Coronary artery (tissue), 2 donors: ENCODE results near the gene HNRNPUL1.
A peak's percentile ranks its signal among the peaks of the same experiment; 100 is the strongest.
"Not testable (repeated sequence)": the region's sequence is repeated elsewhere in the genome, so short reads cannot be mapped to it uniquely, and the experiment has no call there.

Source experiments
- DNase-seq: peaks from one replicate; pipeline ENCODE4 v3.0.0-alpha.2; 2017; ENCODE audit warnings: low spot score
- H3K27ac ChIP-seq, 2 donors: fragments of 200-600 bp; sonication (generic); one replicate each; pipeline ENCODE4 v1.5.1; 2016 to 2019
- H3K4me3 ChIP-seq: fragments of 200-600 bp; sonication (generic); 2 replicates; pipeline ENCODE4 v1.5.1; 2016; ENCODE audit warnings: mild to moderate bottlenecking, moderate library complexity
- TF ChIP-seq, protein P1 (sequence below): fragments of 200-600 bp; sonication (generic); IDR thresholded peaks from one replicate; pipeline ENCODE4 v1.5.1; 2019; ENCODE audit warnings: antibody characterized with exemption

Gene HNRNPUL1

DNA sequence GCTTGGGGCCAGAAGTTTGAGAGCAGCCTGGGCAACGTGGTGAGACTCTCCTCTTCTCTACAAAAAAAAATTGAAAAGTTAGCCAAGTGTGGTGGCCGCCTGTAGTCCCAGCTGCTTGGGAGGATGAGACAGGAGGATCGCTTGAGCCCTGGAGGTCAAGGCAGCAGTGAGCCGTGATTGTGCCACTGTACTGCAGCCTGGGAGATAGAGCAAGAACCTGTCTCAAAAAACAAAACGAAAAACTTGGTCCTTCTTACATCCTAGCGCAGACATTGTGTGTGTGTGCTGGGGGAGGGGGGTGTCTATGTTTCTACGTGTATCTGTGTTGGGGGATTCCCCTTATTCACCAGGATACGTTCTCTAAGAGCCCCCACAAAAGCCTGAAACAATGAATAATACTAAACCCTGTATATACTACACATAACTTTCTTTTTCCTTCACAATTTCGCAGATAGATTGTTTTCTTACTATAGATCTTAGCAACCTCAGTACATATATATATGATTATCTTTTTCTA, 37.2 kb upstream of the HNRNPUL1 start:
- TF ChIP-seq, protein P1, sequence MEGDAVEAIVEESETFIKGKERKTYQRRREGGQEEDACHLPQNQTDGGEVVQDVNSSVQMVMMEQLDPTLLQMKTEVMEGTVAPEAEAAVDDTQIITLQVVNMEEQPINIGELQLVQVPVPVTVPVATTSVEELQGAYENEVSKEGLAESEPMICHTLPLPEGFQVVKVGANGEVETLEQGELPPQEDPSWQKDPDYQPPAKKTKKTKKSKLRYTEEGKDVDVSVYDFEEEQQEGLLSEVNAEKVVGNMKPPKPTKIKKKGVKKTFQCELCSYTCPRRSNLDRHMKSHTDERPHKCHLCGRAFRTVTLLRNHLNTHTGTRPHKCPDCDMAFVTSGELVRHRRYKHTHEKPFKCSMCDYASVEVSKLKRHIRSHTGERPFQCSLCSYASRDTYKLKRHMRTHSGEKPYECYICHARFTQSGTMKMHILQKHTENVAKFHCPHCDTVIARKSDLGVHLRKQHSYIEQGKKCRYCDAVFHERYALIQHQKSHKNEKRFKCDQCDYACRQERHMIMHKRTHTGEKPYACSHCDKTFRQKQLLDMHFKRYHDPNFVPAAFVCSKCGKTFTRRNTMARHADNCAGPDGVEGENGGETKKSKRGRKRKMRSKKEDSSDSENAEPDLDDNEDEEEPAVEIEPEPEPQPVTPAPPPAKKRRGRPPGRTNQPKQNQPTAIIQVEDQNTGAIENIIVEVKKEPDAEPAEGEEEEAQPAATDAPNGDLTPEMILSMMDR: no peak
- H3K4me3 ChIP-seq: peak overlapping the region; percentile 68
- H3K27ac ChIP-seq: peak overlapping the region; percentile 93 to 95
- DNase-seq: no peak

DNA sequence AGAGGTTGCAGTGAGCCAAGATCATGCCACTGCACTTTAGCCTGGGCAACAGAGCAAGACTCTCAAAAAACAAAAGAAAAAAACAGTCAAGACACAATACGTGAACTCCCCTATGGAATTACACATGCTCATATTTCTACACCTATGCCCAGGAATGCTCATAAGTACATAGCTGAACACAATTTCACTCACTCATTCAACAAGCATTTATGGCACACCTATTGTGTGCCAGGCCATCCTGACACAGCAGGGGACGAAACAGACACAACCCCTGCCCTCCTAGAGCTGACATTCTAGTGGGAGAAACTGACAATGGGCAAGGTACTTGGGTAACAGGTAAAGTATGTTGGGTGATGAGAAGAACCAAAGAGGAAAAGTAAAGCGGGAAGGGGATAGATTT, 35.7 kb upstream of the HNRNPUL1 start:
- no peak overlapping the region for H3K27ac ChIP-seq
- TF ChIP-seq, protein P1: no peak

DNA sequence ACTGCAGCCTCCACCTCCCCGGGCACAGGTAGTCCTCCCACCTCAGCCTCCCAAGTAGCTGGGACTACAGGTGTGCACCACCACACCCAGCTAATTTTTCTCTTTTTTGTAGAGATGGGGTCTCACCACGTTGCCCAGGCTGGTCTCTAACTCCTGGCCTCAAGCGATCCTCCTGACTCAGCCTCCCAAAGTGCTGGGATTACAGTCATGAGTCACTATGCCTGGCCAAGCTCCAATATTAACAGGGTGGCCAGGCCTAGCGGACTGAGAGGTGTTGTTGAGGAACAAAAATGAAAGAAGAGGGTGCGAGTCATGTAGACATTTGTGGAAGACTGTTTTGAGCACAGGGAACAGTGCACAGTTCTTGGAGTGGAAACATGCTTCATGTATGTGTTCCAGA, 34.8 kb upstream of the HNRNPUL1 start:
- not testable (repeated sequence) for DNase-seq, H3K4me3 ChIP-seq
- peak overlapping the region in 1 of 2 donors; percentile 6 for H3K27ac ChIP-seq

More for the DNA sequence above, 35.7 kb upstream of the HNRNPUL1 start:
- H3K4me3 ChIP-seq: no peak overlapping the region
- DNase-seq: no peak

DNA sequence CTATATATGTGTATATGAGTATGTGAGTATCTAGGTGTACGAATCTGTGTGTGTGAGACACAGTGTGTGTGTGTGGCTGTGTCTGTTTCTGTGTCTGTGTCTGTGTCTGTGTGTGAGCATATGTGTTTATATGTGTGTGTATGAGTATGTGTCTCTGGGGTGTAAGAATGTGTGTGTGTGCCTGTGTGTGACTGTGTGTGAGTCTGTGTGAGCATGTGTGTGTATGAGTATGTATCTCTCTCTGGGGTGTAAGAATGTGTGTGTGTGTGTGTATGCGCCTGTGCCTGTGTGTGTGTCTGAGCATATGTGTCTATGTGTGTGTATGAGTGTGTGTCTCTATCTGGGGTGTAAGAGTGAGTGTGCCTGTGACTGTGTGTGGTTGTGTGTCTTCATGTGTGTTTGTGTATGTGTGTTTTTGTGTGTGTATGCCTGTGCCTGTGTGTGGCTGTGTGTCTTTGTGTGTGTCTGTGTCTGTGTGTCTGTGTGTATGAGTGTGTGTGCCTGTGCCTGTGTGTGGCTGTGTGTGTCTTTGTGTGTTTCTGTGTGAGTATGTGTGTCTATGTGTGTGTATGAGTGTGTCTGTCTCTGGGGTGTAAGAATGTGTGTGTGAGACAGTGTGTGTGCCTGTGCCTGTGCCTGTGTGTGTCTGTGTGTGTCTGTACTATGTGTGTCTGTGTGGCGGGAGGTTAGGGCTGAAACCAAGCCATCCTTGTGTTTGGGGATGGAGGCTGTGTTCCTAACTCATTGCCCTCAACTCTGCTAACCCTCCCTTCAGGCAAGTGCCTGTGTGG, 33.9 kb upstream of the HNRNPUL1 start:
- no peak overlapping the region for H3K4me3 ChIP-seq
- TF ChIP-seq, protein P1: no peak
- H3K27ac ChIP-seq: peak overlapping the region in 1 of 2 donors; percentile 6
- DNase-seq: no peak

DNA sequence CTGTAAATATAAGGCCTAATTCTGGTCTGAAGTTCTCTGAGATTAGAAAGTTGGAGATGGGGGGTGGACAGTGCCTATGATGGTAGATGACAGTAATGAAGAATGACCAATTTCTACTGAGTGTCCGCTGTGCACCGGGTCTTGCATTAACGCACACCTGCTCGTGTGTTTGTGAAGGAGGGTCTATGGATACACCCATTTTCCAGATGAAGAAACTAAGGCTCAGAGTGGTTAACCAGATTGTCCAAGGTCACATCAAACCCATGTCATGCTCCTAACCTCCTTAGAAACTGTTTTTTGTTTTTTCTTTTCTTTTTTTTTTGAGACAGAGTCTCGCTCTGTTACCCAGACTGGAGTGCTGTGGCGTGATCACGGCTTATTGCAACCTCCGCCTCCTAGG, 31.5 kb upstream of the HNRNPUL1 start:
- TF ChIP-seq, protein P1: no peak
- no peak for DNase-seq
- H3K4me3 ChIP-seq: no peak overlapping the region
- H3K27ac ChIP-seq: no peak overlapping the region

DNA sequence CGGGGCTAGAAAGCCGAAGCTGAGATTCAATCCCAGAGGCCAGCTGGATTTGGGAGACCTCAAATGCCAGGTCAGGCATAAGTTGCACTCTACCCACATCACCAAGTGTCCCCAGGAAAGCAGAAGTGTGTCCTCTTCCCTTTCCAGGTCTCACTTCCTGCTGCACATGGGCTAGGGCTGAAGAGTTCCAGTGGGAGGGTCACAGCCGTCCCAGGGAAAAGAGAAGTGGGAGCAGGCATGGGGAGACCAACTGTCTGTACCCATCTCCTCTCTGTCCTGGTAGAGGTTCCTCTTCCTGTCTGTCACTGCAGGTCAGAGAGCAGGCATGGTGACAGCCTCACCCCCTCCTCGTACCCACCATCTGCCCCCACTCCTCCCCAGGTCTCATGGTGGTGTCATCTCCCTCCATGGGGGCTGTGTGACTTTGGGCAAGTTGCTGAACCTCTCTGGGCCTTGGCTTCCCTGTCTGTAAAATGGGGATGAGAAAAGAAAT, 30.4 kb upstream of the HNRNPUL1 start:
- no peak for DNase-seq
- H3K4me3 ChIP-seq: no peak overlapping the region
- TF ChIP-seq, protein P1: no peak
- peak overlapping the region in 1 of 2 donors; percentile 35 for H3K27ac ChIP-seq

DNA sequence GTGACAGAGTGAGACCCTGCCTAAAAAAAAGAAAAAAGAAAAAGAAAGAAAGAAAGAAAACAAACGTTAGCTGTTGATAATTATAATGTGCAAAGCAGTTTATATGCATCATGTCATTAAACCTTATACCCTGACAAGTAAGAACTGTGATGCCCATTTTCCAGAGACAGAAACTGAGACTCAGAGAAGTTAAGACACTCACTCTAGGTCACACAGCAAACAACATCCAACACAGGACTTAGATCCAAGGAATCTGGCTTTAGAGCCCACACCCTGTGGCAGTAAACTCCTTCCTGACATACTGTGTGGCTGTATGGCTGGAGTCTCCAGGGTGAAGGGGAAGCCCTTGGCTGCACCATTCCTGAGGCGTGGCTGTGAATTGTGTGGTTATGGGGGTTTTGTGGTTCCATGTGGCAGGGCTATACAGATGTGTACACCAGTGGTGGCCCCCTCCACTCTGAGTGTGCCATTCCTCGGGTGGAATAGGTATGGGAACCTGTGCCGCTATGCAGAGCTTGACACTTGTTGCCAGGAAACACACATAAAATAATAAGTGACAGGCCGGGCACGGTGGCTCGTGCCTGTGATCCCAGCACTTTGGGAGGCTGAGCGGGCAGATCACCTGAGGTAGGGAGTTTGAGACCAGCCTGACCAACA, 29.5 kb upstream of the HNRNPUL1 start:
- Histone ChIP-seq H3K27ac (no peak overlapping the region), H3K4me3 (no peak overlapping the region)

More for the DNA sequence above, 29.5 kb upstream of the HNRNPUL1 start:
- TF ChIP-seq, protein P1: no peak
- DNase-seq: peak; percentile 64
